Measurements from ENCODE around the gene KIF3A.

Gene KIF3A

DNA sequence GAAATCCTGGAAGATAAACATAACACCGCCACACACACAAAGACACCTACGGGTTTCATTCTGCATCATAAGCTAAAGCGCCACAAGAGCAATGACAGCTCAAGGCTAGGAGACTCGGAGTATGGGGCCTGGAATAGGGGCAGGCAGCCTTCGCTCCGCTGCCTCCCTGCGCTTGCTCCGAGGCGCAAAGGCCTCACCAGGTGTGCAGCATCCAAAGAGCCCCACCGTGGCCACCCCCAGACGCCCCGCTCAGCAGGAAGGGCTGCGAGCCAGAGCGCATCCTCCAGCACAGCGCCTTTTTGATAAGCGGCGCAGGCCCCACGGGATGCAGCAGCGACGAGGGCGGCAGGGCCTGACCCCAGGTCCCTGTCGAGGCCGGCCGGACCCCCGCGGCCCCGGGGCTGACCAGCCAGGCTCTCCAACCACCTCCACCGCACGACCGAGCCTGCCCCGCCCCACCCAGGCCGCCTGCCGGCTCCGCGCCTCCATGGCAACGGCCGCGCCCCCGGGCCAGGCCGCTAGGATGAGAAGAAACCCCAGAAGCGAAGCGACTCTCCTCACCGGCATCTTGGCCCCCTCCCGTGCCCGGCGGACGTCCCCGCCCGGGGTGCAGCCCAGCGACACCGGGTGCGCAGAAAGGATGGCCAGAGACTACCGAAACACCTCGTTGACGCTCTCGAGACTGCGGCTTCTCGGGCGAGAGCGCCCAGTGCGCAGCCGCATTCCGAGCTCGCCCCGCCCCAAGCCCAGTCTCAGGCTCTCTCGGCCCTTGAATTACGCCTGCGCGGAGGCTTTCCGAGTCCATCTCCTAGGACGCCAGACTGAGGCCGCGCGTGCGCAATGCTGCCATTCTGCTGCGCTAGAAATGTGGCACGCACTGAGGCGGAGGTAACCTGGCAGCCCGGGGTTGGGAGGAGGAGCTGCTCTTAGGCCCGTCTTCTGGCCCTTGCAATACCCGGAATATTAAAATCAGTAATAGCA lies at the start of gene KIF3A:
Gene KIF3A (minus strand): TSS at position 694 of the 981 bp plus-strand sequence. CDS start 127 bp downstream, at position 567.
- DNase-seq: peak; percentile 99

DNA sequence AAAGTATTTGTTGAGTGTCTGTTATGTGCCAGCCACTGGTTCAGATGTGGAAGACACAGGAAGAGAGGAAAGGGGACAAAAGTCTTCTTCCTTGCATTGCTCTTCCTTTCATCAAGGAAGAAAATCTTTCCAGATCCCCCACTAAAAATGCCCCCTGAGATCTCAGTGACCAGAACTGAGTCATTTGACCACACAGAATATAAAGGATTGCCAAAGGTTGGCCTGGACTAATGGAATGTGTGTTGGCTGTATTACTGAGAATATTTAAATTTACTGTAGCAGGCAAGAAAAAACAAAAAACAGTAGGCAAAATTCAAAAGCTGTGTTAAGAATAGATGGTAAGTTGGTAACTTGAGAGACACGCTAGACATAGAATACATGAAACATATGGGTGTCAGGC lies 49.7 kb upstream of the KIF3A start:
- DNase-seq: no peak

DNA sequence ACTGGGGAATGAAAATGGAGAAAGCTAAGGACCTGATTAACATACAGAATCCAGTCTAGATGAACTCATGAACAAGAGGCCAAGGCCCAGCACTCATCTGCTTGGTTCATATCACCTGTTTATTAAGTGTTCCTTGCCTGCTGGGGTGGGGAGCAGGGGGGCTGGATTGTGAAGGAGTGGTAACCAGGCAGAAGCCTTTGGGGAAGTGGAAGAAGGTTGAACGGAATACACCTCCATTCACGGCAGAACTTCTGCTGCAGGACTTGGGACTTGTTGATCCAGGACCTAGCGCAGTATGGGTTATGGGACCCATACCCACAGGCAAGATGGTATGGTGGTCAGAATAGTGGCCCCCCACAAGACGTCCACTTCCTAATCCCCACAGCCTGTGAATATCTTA lies 48.5 kb upstream of the KIF3A start:
- no peak for DNase-seq

DNA sequence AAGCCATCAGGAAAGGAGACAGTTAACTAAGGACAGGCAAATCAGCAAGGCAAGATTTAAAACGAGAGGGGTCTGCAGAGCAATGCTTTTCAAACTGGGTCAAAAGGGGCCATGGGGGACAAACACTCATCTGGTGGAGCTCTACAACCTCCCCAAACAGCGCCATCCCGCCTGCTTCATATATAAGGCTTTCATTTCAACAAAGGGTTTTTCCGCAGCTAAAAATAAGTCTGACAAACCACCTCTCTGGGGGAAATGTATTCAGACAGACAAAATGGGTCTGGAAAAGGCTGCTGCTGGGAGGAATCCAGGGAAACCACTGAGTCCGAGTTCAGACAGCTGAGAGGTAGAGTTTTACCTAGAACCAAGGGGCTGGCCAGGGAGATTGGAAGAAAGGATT lies 48.0 kb upstream of the KIF3A start:
- peak in 1 of 3 donors; percentile 27 for DNase-seq

DNA sequence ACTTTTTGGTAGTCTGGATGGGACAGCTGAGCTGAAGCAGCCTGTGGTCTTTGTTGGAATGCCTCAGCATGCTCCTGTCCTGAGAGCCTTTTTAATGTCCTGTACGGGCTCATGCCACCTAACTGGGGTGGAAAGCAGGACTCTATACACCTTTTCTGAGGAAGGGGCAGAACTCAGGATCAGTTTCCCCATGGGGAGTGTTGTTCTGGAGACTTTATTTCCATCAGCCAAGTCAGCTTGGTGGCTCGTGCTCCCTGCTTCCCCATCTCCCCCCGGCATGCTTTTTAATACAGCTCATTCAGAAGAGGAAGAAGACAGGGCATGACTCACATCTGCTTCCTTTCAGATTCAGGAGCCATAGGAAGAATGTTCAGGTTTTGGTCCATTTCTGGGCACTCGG lies 44.8 kb upstream of the KIF3A start:
- DNase-seq: peak; percentile 76 to 84 (median 80)

DNA sequence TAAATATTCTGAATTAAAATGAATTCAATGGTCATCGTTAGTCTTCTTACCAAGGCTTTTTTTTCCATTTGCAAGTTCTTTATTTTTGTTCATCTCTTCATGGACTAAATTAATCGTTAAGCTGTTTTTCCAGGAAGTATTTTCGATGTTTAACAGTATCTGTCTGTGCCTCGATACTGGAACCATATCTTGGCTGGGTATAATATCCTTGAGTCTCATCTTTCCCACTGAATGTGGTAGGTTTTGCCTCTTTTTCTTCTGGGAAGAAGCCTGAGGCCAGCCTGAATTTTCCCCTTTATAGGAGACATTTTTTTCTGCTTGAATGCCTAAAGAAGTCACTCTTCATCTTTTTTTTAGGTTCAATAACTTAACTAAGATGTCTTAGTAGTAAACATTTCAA lies 43.7 kb upstream of the KIF3A start:
- no peak for DNase-seq

DNA sequence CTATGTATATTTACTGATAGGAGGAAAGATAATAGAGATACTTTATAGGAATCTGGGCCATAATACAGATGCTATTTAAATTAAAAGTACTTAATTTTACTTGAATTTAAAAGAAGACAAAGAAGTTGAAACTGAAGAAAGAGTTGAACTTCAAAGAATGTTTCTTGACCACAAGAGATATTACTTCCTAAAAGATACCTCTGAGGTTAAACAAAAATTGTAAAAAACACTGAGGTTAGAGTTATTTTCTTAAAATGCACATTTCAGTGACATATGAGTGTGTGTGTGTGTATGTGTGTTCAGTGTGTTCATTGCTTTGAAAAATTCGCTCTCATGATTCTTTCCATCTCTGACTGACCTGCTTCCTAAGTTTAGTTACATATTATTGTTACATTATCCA lies 43.2 kb upstream of the KIF3A start:
- no peak for DNase-seq

DNA sequence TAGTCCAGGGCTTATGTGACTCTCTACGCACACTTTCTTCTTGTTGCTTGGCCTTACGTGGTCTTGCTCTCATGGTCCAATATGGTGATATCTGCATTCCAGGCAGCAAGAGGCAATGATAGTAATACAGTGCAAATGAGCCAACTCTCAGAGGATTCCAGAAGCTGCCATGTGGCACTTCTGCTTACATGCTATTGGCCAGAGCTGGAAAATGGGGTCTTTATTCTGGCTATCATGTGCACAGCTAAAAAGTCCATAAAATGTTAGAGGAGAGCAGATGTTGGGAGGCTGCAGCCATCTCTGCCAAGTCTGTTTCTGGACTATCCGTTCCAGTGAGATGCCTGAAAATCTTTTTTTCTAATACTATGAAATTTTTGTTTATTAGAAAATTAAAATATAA lies 42.6 kb upstream of the KIF3A start:
- DNase-seq: no peak

DNA sequence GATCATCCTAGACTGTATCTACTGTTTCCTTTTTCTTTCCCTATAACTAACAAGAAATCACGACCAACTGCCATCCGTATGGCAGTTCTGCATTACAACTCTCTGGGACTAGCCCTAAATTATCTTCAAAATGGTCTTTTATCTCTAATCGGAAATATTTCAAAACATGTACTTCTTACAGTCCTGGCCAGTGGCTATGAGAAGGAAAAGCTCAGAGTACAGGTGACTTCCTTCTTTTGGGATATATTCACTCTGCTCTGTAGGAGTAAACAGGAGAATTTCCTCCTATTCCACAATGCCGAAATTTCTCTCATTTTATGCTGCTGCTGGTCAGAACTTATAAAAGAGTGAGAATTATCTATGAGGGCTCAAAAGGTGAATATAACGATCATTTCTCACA lies 41.5 kb upstream of the KIF3A start:
- DNase-seq: no peak

DNA sequence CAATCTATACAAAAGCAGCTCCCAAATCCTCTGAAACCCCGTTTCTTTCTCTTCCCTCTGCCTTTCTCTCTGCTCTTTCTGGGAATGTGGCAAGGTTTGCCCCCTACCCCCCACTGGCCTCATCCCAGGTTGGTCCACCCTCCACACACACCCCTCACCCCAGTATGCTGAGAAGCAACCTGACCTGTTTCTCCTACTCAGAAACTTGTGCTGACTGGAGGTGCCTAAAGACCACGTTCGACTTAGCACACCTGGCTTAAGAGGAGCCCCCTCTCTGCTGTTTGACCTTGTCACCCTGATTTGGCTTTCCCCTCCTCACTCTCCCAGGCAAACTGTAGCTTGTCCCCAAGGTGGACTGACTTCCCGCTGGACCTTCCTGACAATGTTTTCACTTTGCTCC lies 40.8 kb upstream of the KIF3A start:
- DNase-seq: no peak

DNA sequence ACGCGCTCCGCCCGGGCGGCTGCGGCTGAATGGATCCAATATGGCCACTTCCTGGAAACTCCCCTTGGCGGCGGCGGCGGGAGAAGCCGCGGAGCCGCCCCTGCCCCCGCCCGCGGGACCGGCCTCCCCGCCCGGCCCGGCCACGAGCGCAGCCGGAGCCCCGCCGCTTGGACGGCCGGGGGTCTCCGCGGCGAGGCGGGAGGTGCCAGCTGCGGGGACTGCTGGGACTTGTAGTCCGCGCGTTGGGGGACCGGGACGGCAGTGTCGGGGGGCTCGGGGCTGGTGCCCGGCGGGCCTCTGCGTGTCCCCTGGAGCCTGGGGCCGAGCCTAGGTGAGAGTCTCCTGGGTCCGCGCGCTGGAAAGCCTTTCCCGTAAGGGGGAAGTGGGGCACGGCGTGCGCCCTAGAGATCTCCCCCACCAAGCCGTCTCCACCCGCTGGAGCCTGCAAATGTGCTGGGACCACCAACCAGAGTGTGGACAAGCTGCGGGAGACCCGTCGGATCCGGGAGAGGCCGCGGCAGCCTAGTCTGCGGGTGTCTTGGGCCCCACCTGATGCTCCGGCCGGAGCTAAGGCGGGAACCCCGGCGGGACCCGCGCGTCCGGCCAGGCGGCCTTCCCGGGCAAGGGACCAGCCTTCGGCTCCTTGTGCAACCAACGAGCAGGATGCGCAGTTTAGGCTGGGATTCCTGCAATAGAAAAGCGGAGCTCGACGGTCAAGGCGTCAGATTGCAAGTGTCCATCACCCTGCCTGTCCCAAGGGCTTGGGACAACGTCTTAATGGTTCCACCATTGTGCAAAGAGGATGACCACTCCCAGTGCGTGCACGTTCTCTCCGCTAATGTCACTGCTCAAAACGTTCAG lies 40.1 kb upstream of the KIF3A start, which contains the start of gene SEPTIN8:
Gene SEPTIN8 (minus strand): TSS at position 31 of the 861 bp plus-strand sequence. CDS start 102 bp downstream, outside the sequence.
- DNase-seq: peak; percentile 63 to 84 (median 73)

DNA sequence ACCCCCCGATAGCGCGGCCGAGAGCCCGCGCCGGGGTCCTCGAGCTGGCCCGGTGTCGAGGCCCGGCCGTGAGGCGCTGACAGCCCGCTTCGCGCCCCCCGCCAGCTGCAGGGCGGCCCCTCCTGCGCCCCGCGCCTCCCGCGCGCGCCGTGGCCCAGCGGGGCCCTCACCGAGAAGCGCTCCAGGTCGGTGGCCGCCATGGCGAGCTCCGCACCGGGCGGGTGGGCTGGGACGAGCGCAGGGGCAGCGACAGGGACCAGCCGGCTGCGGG lies 39.5 kb upstream of the KIF3A start:
- no peak for DNase-seq

DNA sequence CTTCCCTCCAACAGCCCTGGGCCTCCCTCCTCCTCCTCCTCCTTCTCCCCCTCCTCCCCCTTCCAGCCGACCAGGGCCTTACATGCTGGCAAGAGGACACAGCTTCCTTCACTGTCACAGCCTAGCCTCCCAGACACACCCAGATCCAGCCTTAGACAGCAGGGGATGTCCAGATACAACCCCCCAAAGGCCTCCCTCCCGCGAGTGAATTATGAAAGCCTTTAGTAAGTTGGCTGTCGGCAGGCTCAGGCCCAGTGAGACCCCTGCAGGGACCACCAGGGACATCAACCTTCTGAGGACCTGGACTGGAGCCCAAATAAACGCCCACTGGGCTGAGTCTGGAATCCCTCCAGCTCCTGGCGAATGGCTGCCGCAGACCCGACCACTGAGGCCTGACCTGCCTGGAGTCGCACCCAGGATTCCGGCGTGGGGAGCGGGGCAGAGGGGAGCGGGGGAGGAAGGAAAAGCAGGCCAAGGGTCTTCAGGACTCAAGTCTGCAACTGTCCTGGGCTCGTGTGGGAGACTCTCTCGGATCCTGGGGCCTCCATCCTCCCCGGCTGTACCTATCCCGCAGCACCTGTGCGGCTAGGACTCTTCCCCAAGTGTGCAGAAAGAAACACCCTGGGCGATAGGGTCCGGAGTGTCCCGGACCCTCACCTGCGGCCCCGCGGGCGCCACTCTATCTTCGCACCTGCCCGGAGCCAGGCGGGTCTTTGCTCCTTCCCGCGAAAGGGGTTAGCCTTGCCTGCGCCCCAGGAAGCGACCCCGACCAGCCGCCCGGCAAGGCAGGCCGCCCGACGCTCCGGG lies 39.0 kb upstream of the KIF3A start:
- DNase-seq: peak in 1 of 3 donors; percentile 22

DNA sequence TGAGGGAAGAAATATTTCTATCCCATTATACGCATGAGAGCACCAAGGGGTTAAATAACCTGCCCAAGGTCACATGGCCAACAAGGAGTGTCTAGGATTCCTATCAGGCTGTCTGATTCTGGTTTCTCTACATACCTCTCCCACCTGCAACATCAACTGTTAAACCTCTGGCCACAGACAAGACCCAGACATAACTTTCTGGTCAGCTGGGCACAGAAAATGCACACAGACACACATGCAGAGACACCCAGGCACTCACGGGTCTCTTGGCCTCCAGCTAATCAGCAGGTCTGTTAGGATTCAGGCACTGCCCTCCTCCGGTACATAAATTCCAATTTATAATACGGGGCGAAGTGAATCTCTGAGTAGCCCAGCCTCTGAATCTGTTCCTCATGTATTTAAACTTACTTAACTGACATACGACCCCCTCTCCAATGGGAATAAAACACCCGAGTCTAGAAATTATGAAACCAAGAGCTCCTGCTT lies 38.2 kb upstream of the KIF3A start:
- no peak for DNase-seq

DNA sequence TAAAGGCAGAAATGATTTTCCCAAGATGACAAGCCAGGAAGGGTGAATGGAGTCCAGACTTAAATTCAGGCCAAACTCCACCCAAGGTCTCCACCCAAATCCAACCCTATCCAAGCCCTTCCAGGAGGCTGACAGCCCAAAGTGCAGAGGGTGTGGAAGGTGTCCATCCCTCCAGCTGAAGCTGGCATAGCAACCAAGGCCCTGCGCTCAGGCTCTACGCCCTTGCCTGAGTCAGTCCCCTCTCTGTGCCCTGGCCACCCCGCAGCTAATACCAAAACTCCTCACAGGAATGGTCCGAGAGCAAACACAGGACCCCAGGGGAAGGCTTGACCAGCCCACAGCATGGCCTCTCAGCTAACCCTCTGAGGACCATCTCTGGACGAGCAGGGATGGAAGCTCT lies 37.5 kb upstream of the KIF3A start:
- no peak for DNase-seq

DNA sequence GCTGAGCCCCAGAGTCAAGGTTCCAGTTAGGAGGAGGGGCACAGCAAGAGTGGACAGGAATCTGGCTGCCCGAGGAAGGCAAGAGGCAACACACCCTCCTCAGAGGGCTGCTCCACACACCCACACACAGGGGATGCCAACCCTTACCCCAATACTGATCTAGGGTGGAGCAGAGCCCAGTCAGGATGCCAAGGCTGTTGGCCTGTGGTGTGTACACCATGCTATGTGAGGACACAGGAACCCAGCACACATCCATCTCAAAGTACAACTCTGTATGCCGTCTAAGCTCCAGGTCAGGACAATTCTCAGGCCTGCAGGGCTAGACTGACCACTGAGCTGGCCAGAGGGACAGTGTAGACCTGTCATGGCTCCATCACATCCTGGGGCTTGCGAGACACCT lies 37.1 kb upstream of the KIF3A start:
- no peak for DNase-seq

DNA sequence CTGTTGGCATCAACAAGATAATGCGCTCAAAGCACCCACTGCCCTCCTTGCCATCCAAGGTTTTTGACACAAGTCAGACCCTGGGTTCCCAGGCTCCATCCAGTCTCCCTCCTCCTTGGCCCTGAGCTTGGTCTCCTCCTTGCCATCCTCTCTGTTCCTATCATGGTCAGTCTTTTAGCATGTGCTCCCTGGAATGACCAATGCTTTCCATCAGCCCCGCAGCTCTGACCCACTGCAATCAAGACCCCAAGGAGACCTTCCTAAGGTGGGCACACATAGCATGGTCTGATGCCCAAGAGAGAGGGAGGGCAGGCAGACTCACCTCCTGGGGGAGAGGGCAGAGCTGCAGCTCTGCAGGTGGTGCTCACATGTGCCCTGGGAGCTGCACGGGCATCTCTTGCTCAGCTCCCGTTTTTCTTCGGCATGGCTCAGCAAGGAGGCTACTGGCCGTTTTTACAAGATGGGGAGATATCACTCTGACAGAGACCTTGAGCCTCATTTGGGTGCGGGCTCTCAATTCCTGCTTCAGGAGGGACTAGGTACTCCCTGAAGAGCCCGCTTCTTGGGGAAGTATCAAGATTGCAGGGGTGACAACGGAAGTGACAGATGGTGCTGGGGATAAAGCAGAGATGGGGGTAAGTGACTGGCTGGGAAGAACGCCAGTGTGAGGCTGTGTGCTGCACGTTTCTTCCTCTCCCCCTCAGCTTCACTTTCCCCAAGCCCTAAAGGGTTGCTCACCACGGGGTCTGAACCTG lies 36.4 kb upstream of the KIF3A start:
- no peak for DNase-seq

DNA sequence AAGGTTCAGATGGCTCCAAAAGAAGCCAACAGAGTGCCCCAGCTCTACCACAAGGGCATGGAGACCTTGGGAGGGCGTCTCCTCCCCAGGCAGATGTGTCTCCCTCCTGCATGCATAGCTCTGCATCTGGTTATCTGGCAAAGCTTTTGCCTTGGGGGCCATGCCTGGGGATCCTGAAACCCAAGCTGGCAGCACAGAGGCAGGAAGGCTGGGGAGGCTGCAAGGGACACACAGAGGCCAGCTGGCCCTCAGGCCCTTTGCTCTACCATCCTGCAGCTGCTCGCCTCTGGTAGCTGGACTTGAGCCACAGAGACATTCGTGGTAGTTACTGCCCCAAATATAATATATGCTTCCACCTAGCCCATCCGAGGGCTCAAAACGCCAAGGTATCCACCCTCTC lies 35.8 kb upstream of the KIF3A start:
- no peak for DNase-seq

DNA sequence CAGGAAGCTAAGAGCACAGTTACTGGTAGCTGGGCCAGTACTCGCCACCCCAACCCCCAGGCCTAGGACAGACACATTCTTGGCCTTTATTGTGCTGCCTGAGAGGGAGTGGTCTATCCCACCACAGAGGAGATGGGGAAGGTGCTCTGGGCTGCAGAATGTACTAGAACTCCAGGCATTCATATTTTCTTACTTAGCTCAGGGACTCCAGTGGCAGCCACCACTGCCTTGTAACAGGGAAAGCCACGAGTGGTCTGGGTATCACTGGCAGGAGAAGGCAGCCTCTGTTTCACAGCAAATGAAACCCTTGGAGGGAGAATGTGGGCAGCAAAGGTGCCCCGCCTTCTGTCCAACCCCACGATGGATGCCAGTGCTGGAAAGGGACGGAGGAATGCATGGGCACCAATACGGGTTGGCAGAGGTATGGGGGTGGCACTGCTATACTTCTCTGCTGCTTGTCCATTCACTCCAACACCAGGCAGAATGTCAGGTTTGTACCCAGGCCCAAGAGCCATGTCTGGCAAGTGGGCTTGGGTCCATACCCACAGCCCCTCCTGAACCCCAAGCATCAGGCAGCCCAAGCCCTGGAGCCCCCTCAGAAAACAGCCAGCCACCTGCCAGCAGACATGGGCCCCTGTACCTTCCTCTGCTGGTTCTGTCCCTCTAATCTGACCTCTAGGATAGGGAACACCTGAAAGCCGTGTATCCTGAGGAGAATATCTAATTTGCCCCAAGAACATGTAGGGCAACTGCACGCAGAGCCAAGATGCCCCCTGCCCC lies 35.1 kb upstream of the KIF3A start:
- DNase-seq: no peak

DNA sequence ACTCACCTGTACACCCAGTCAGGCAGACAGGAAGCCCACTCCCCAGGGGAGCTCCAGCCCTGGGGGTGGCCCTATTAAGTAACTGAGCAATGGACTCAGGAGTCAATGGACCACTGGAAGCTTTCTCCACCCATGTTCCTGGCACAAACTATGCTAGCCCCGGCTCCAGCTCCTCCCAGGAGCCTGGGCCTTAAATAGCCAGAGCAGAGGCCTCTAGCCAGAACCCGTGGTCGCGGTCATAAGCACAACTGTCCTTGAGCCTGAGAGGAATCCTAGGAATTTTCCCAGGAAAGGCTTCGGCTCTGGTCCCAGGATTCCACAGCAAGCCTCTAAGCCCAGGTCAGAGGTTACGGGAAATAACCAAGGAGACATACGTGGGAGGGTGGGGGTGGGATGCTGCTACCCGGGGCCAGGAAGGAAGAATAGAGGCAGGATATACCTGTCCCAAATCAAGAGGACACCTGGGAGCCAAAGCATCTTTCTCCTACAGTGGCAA lies 34.2 kb upstream of the KIF3A start:
- no peak for DNase-seq

All from suppressor macrophage treated with lipopolysaccharide for 1 hour (primary cell).